H1 (cell line): ENCODE results near the gene DCBLD1. TPM values are rescaled to one million over a fixed set of nuclear protein-coding genes. Genes with fewer than 3 reads are reported as not detected.

Experiments used
- CTCF ChIA-PET: fragments of 300-600 bp; sonication (Branson Sonifier 250); formaldehyde crosslinking; loops from one replicate; lab custom pipeline; 2021; ENCODE audit not compliant: partially characterized antibody; lab: Charles Lee
- POLR2A ChIA-PET: fragments of 300-600 bp; sonication (Branson Sonifier 250); formaldehyde crosslinking; loops from one replicate; lab custom pipeline; 2021; ENCODE audit warnings: inconsistent platforms; ENCODE audit not compliant: partially characterized antibody; lab: Charles Lee
- DNase-seq, 2 experiments: peaks; one replicate each; pipeline versions ENCODE4 v3.0.0 to v3.0.0-alpha.2; 2010 to 2022; ENCODE audit warnings: low spot score in 2 of 2, low read depth in 1 of 2, mixed read lengths in 1 of 2
- FAIRE-seq: peaks from 2 replicates; lab custom pipeline; 2011; peaks lifted over from hg19 to GRCh38; lab: Jason Lieb, UNC
- H2AFZ ChIP-seq: 2 replicates; pipeline ENCODE4 v1.8.1; 2012; ENCODE audit warnings: low read length, inconsistent platforms
- H2AK5ac ChIP-seq: 2 replicates; pipeline ENCODE4 v1.6.1; 2013; ENCODE audit warnings: low read depth, low read length
- H2BK120ac ChIP-seq: replicated peaks from 2 replicates; pipeline ENCODE3; 2013; ENCODE audit warnings: low read depth, low read length, inconsistent platforms
- H2BK12ac ChIP-seq: 2 replicates; pipeline ENCODE4 v1.6.1; 2013; ENCODE audit warnings: low read depth, low read length
- H2BK15ac ChIP-seq: 2 replicates; pipeline ENCODE4 v1.6.1; 2013; ENCODE audit warnings: low read length
- H2BK20ac ChIP-seq: 2 replicates; pipeline ENCODE4 v1.6.1; 2013; ENCODE audit warnings: low read length
- H2BK5ac ChIP-seq: 2 replicates; pipeline ENCODE4 v1.6.1; 2013; ENCODE audit warnings: low read depth, low read length
- H3K14ac ChIP-seq: 2 replicates; pipeline ENCODE4 v1.6.1; 2013; ENCODE audit warnings: inconsistent platforms; ENCODE audit not compliant: insufficient read length
- H3K18ac ChIP-seq: 2 replicates; pipeline ENCODE4 v1.6.1; 2013; ENCODE audit warnings: low read length; ENCODE audit errors: extremely low read depth
- H3K23ac ChIP-seq: 2 replicates; pipeline ENCODE4 v1.6.1; 2013; ENCODE audit warnings: inconsistent platforms; ENCODE audit not compliant: insufficient read length
- H3K23me2 ChIP-seq: 2 replicates; pipeline ENCODE4 v1.6.1; 2013; ENCODE audit warnings: low read depth, low read length
- H3K27ac ChIP-seq: 2 replicates; pipeline ENCODE4 v1.6.1; 2011; ENCODE audit warnings: low read depth, low read length, inconsistent platforms
- H3K27me3 ChIP-seq, 4 experiments: replicated peaks in 1 of 4; 1 replicate in 1 of 4; 2 replicates in 3 of 4; pipeline versions ENCODE4 v1.6.1 to v1.8.1; 2011 to 2013; ENCODE audit warnings: low read length in 3 of 4, mild to moderate bottlenecking in 3 of 4, inconsistent platforms in 2 of 4, mixed read lengths in 2 of 4, moderate library complexity in 1 of 4; ENCODE audit not compliant: control insufficient read depth in 3 of 4, insufficient read depth in 3 of 4; ENCODE audit errors: extremely low read depth in 1 of 4
- H3K36me3 ChIP-seq, 4 experiments: 2 replicates each; pipeline versions ENCODE4 v1.6.1 to v1.8.1; 2011 to 2013; ENCODE audit warnings: mild to moderate bottlenecking in 4 of 4, low read length in 3 of 4, moderate library complexity in 2 of 4, control low read depth in 1 of 4, inconsistent platforms in 1 of 4; ENCODE audit not compliant: insufficient read depth in 4 of 4, control insufficient read depth in 2 of 4
- H3K4ac ChIP-seq: replicated peaks from 2 replicates; pipeline ENCODE3; 2013; ENCODE audit warnings: low read length, low read depth, mixed read lengths, inconsistent platforms; ENCODE audit not compliant: insufficient read length
- H3K4me1 ChIP-seq, 4 experiments: replicated peaks in 1 of 4; 1 replicate in 1 of 4; 2 replicates in 3 of 4; pipeline versions ENCODE4 v1.6.1 to v1.8.1; 2011 to 2013; ENCODE audit warnings: low read length in 3 of 4, inconsistent platforms in 2 of 4, mixed read lengths in 1 of 4; ENCODE audit not compliant: insufficient read depth in 4 of 4, control insufficient read depth in 3 of 4
- H3K4me2 ChIP-seq, 2 experiments: 2 replicates each; pipeline versions ENCODE4 v1.6.1 to v1.8.1; 2011 to 2013; ENCODE audit warnings: low read depth in 2 of 2, low read length in 2 of 2, control low read depth in 1 of 2, inconsistent platforms in 1 of 2, mild to moderate bottlenecking in 1 of 2; ENCODE audit not compliant: insufficient read depth in 1 of 2
- H3K4me3 ChIP-seq, 4 experiments: fragments of 200-600, 300-600 bp in 1 of 4; sonication (generic), shearing (Covaris generic), sonication (Bioruptor Twin) in 1 of 4; 2 replicates each; pipeline versions ENCODE4 v1.5.1 to v1.8.1; 2011 to 2016; ENCODE audit warnings: low read length in 4 of 4, low read depth in 3 of 4, control low read depth in 2 of 4, inconsistent platforms in 2 of 4, mild to moderate bottlenecking in 2 of 4, mixed read lengths in 1 of 4, moderate library complexity in 1 of 4; ENCODE audit not compliant: insufficient read depth in 2 of 4; ENCODE audit errors: extremely low read depth in 1 of 4
- H3K56ac ChIP-seq: replicated peaks from 2 replicates; pipeline ENCODE3; 2013; ENCODE audit warnings: low read depth, mild to moderate bottlenecking, mixed read lengths, low read length, inconsistent platforms; ENCODE audit not compliant: insufficient read length
- H3K79me1 ChIP-seq: 2 replicates; pipeline ENCODE4 v1.6.1; 2013; ENCODE audit warnings: low read depth, low read length, control low read depth
- H3K79me2 ChIP-seq, 2 experiments: 2 replicates each; pipeline versions ENCODE4 v1.6.1 to v1.8.1; 2012 to 2013; ENCODE audit warnings: low read length in 2 of 2, mild to moderate bottlenecking in 2 of 2, inconsistent platforms in 1 of 2; ENCODE audit not compliant: insufficient read depth in 2 of 2, control insufficient read depth in 1 of 2
- H3K9ac ChIP-seq, 4 experiments: replicated peaks in 1 of 4; 1 replicate in 1 of 4; 2 replicates in 3 of 4; pipeline versions ENCODE4 v1.6.1 to v1.8.1; 2011 to 2013; ENCODE audit warnings: low read depth in 3 of 4, low read length in 3 of 4, control low read depth in 2 of 4, mild to moderate bottlenecking in 2 of 4, moderate library complexity in 2 of 4, inconsistent platforms in 1 of 4; ENCODE audit errors: extremely low read depth in 1 of 4
- H3K9me3 ChIP-seq, 2 experiments: 2 replicates each; pipeline versions ENCODE4 v1.6.1 to v1.8.1; 2012 to 2013; ENCODE audit warnings: mild to moderate bottlenecking in 2 of 2, moderate library complexity in 2 of 2, control low read depth in 1 of 2, inconsistent platforms in 1 of 2, low read depth in 1 of 2, low read length in 1 of 2, mixed read lengths in 1 of 2; ENCODE audit not compliant: insufficient read depth in 2 of 2
- H4K20me1 ChIP-seq, 2 experiments: replicated peaks in 1 of 2; 2 replicates each; pipeline versions ENCODE3 to v1.8.1; 2011 to 2013; ENCODE audit warnings: inconsistent platforms in 2 of 2, low read length in 2 of 2, mild to moderate bottlenecking in 1 of 2; ENCODE audit not compliant: insufficient read depth in 2 of 2, control insufficient read depth in 1 of 2
- H4K5ac ChIP-seq: 2 replicates; pipeline ENCODE4 v1.6.1; 2013; ENCODE audit warnings: low read length, low read depth, mixed read lengths, inconsistent platforms; ENCODE audit not compliant: insufficient read length
- H4K8ac ChIP-seq: 2 replicates; pipeline ENCODE4 v1.8.0; 2013; ENCODE audit warnings: mild to moderate bottlenecking, moderate library complexity, low read length, inconsistent platforms; ENCODE audit not compliant: insufficient read depth; ENCODE audit errors: extremely low read depth
- H4K91ac ChIP-seq: replicated peaks from 2 replicates; pipeline ENCODE3; 2013; ENCODE audit warnings: low read length, mixed read lengths, inconsistent platforms; ENCODE audit not compliant: insufficient read length
- ASH2L ChIP-seq: fragments of 200-600, 300-600 bp; sonication (generic); IDR thresholded peaks from one replicate; pipeline ENCODE4 v1.7.1; 2017; ENCODE audit warnings: low read length
- CBX8 ChIP-seq: fragments of 300-800, 300-1000 bp; sonication (generic); IDR thresholded peaks from 2 replicates; pipeline ENCODE4 v1.7.1; 2016; ENCODE audit warnings: low read depth, low read length, borderline replicate concordance
- CEBPB ChIP-seq: IDR thresholded peaks from 2 replicates; pipeline ENCODE4 v1.6.1; 2012; ENCODE audit warnings: low read depth, low read length
- CREB1 ChIP-seq: IDR thresholded peaks from 2 replicates; pipeline ENCODE4 v1.6.1; 2012; ENCODE audit warnings: inconsistent platforms
- GTF2F1 ChIP-seq: IDR thresholded peaks from 2 replicates; pipeline ENCODE4 v1.6.1; 2012; ENCODE audit warnings: low read depth, low read length, improper control_type of control experiment, borderline replicate concordance
- KDM5A ChIP-seq: fragments of 200-600 bp; IDR thresholded peaks from 2 replicates; pipeline ENCODE4 v1.7.1; 2012; ENCODE audit warnings: mild to moderate bottlenecking, low read length, inconsistent platforms, mixed read lengths
- RFX5 ChIP-seq: IDR thresholded peaks from 2 replicates; pipeline ENCODE4 v1.6.1; 2011; ENCODE audit warnings: low read depth, low read length, improper control_type of control experiment, borderline replicate concordance
- RNF2 ChIP-seq: fragments of 200-900, 300-1000 bp; sonication (generic); IDR thresholded peaks from 2 replicates; pipeline ENCODE4 v1.7.1; 2016; ENCODE audit warnings: borderline replicate concordance, low read depth, mild to moderate bottlenecking, antibody characterized with exemption, low read length; ENCODE audit not compliant: poor library complexity, severe bottlenecking; ENCODE audit errors: missing control alignments
- TAF1 ChIP-seq: IDR thresholded peaks from 2 replicates; pipeline ENCODE4 v1.6.1; 2011; ENCODE audit warnings: mild to moderate bottlenecking, low read depth, low read length
- TEAD4 ChIP-seq: IDR thresholded peaks from 2 replicates; pipeline ENCODE4 v1.6.1; 2012; ENCODE audit warnings: low read depth, low read length, inconsistent platforms, mixed read lengths
- USF2 ChIP-seq: IDR thresholded peaks from 2 replicates; pipeline ENCODE4 v1.6.1; 2011; ENCODE audit warnings: low read length, improper control_type of control experiment
- YY1 ChIP-seq: IDR thresholded peaks from 2 replicates; pipeline ENCODE4 v1.6.1; 2011; ENCODE audit warnings: low read depth, mild to moderate bottlenecking, low read length
- WGBS, 2 experiments: shearing (Covaris generic) in 1 of 2; methylation state at CpG; one replicate each; pipeline versions ENCODE4 v1.1.6 to v1.1.7; 2013 to 2015; ENCODE audit warnings: low lambda C conversion rate in 2 of 2, mixed read lengths in 2 of 2, inconsistent platforms in 1 of 2, low coverage in 1 of 2, missing lambda C conversion rate in 1 of 2; ENCODE audit not compliant: insufficient replicate concordance in 2 of 2, insufficient coverage in 1 of 2, insufficient read length in 1 of 2; ENCODE audit errors: extremely low coverage in 1 of 2, missing lambda C conversion rate in 1 of 2; 5-methylcytosine and 5-hydroxymethylcytosine counted together
- polyA plus RNA-seq, 7 experiments: library from polyadenylated mRNA; depleted of rRNA in 3 of 7; stranded (reverse) in 5 of 7; unstranded in 2 of 7; fragments of >200 nt in 5 of 7; fragments of 200-250 nt in 2 of 7; gene quantifications; 1 replicate in 5 of 7; 2 replicates in 1 of 7; 4 replicates in 1 of 7; pipeline versions ENCODE4 v1.2.1 to v1.2.3, GENCODE V29; 2011 to 2013; ENCODE audit warnings: missing spikeins in 2 of 7, mixed read lengths in 2 of 7
- total RNA-seq: library from RNA; stranded (reverse); fragmentation: NEBNext Ultra II Directional; extraction: Animal tissue kit (Norgen Biotek cat#: 25700); gene quantifications from 2 replicates; pipeline ENCODE4 v1.2.1, GENCODE V29; 2021

DCBLD1 gene
- total and polyA plus RNA-seq, 2 of the 8 experiments (the other 6 are each of a cell fraction or from before 2014, with no cell fraction given), result 3.9 to 11.2 TPM

GRCh38 chr6:117472667-117473066 is 9.8 kb upstream of the DCBLD1 start:
- ChIA-PET CTCF (interaction anchor here (0.9 kb wide), 1 partner anchor 503 kb away, joined by 3 read pairs; no protein-coding TSS in a partner anchor), POLR2A (no interaction called here)
- DNase-seq (no peak), FAIRE-seq (no peak)
- H3K4ac ChIP-seq, result no peak overlapping the region
- TF ChIP-seq YY1 (no peak), TEAD4 (no peak), ASH2L (no peak), KDM5A (no peak), CBX8 (no peak), RFX5 (no peak), USF2 (no peak), TAF1 (no peak), RNF2 (no peak), GTF2F1 (no peak), CREB1 (no peak), CEBPB (no peak)
- no peaks in the 10 kb centered on the region for H3K9me3 ChIP-seq
- no peak overlapping the region for H2BK12ac ChIP-seq
- no peak overlapping the region for H4K8ac ChIP-seq
- 91% methylated on average over 3 of the region's 3 CpGs; no CpG with 5 or more reads in 1 of the 2 experiments for WGBS, 2 experiments
- no peaks in the 10 kb centered on the region for H4K20me1 ChIP-seq
- H2AFZ ChIP-seq, result no peak overlapping the region
- H3K23ac ChIP-seq, result no peak overlapping the region
- no peaks in the 10 kb centered on the region for H3K79me1 ChIP-seq
- no peak overlapping the region for H3K14ac ChIP-seq
- H3K36me3 ChIP-seq, result no peaks in the 10 kb centered on the region
- no peak overlapping the region for H4K91ac ChIP-seq
- H2BK120ac ChIP-seq, result no peak overlapping the region
- no peak overlapping the region for H2BK5ac ChIP-seq
- no peak overlapping the region for H2AK5ac ChIP-seq
- H3K4me2 ChIP-seq, result no peak overlapping the region
- H3K23me2 ChIP-seq, result no peaks in the 10 kb centered on the region
- H3K4me1 ChIP-seq, result peaks cover 0 to 4% (median 1%) of the 10 kb centered on the region in 4 experiments; a peak in 2 of 7 replicates
- H3K27me3 ChIP-seq, result no peaks in the 10 kb centered on the region
- H2BK15ac ChIP-seq, result no peak overlapping the region
- no peak overlapping the region for H2BK20ac ChIP-seq
- H3K27ac ChIP-seq, result no peak overlapping the region
- no peaks in the 10 kb centered on the region for H3K79me2 ChIP-seq
- H3K56ac ChIP-seq, result no peak overlapping the region
- no peak overlapping the region for H4K5ac ChIP-seq
- no peak overlapping the region for H3K9ac ChIP-seq
- no peak overlapping the region for H3K4me3 ChIP-seq
- no peak overlapping the region for H3K18ac ChIP-seq
